GM12873 (cell line): Measurements from ENCODE around the gene TREML1.

Source experiments
- CTCF ChIP-seq: IDR thresholded peaks from 2 replicates; pipeline ENCODE4 v1.5.1; 2012; ENCODE audit warnings: low read depth, mild to moderate bottlenecking, moderate library complexity, low read length, control low read depth; ENCODE audit not compliant: insufficient read depth; ENCODE audit errors: missing control alignments

Gene TREML1

GRCh38 chr6:41111017-41111416, 43.1 kb downstream of the TREML1 start:
- no peak for TF ChIP-seq CTCF

- no peak for TF ChIP-seq CTCF
Observed at GRCh38 chr6:41103847-41104246, 50.3 kb downstream of the TREML1 start.

- TF ChIP-seq CTCF = no peak
Observed at GRCh38 chr6:41100871-41101287, 53.3 kb downstream of the TREML1 start.
